K562 (cell line): Measurements from ENCODE around the gene UBE2S. TPM values are rescaled to one million over a fixed set of nuclear protein-coding genes. Genes with fewer than 3 reads are reported as not detected.

Source experiments
- ATF1 ChIP-seq, 2 experiments: fragments of 450-650 bp in 1 of 2; IDR thresholded peaks; 2 replicates each; pipeline ENCODE4 v1.6.1; 2016; ENCODE audit warnings: missing compliant biosample characterization in 1 of 2, missing genetic modification characterization in 1 of 2
- BRF1 ChIP-seq: IDR thresholded peaks from 3 replicates; pipeline ENCODE4 v1.6.1; 2011; ENCODE audit warnings: borderline replicate concordance, mild to moderate bottlenecking; ENCODE audit not compliant: insufficient read length; ENCODE audit errors: extremely low read depth
- CBX5 ChIP-seq: IDR thresholded peaks from 2 replicates; pipeline ENCODE4 v1.6.1; 2014; ENCODE audit warnings: low read depth, borderline replicate concordance
- HDAC6 ChIP-seq: IDR thresholded peaks from 2 replicates; pipeline ENCODE4 v1.6.1; 2012; ENCODE audit warnings: low read depth, mild to moderate bottlenecking, control low read depth, inconsistent platforms, low read length, moderate library complexity
- KDM1A ChIP-seq, 2 experiments: fragments of 450-650 bp; IDR thresholded peaks; 2 replicates each; pipeline ENCODE4 v1.6.1; 2016; ENCODE audit warnings: mild to moderate bottlenecking in 2 of 2
- PHF20 ChIP-seq: fragments of 450-650 bp; IDR thresholded peaks from 2 replicates; pipeline ENCODE4 v1.6.1; 2018; ENCODE audit not compliant: partially characterized antibody
- POLR3G ChIP-seq: IDR thresholded peaks from 2 replicates; pipeline ENCODE4 v1.6.1; 2011; ENCODE audit not compliant: insufficient read length, insufficient replicate concordance; ENCODE audit errors: extremely low read depth
- RBM15 ChIP-seq: fragments of 200-400 bp; formaldehyde crosslinking; IDR thresholded peaks from 2 replicates; pipeline ENCODE4 v1.6.1; 2018; ENCODE audit warnings: mild to moderate bottlenecking, low read length, moderate library complexity; ENCODE audit not compliant: insufficient read depth
- TCF7L2 ChIP-seq: fragments of 150-350 bp; IDR thresholded peaks from 2 replicates; pipeline ENCODE4 v1.6.1; 2016; ENCODE audit warnings: low read depth, mild to moderate bottlenecking, low read length, moderate library complexity
- XRCC5 ChIP-seq: fragments of 200-400 bp; formaldehyde crosslinking; IDR thresholded peaks from 2 replicates; pipeline ENCODE4 v1.6.1; 2017; ENCODE audit warnings: low read depth, mild to moderate bottlenecking, low read length
- ZNF695 ChIP-seq: fragments of 450-650 bp; formaldehyde crosslinking; IDR thresholded peaks from 2 replicates; pipeline ENCODE4 v1.4.0; 2020; ENCODE audit warnings: mild to moderate bottlenecking, moderate library complexity
- polyA plus RNA-seq, 8 experiments: library from polyadenylated mRNA; depleted of rRNA in 4 of 8; stranded (reverse) in 5 of 8; unstranded in 3 of 8; fragments of >200 nt; fragmentation: Nextera tagmentation in 2 of 8; fragmentation: Illumina TruSeq in 1 of 8; extraction: Ambion mirVana in 2 of 8; extraction: Trizol in 1 of 8; gene quantifications; 2 replicates each; pipeline versions ENCODE4 v1.2.1 to v1.2.3, GENCODE V29; 2011 to 2014; ENCODE audit warnings: inconsistent platforms in 1 of 8, missing spikeins in 1 of 8
- total RNA-seq, 7 experiments: library from RNA; depleted of rRNA in 6 of 7; stranded (reverse); fragments of >200 nt in 6 of 7; fragmentation: Illumina TruSeq in 2 of 7; extraction: Trizol in 2 of 7; gene quantifications; 2 replicates each; pipeline versions ENCODE4 v1.2.1 to v1.2.3, GENCODE V29; 2011 to 2021; ENCODE audit warnings: low replicate concordance in 1 of 7
- TF ChIP-seq, protein P1 (sequence below): fragments of 200-800 bp; sonication (Bioruptor generic); IDR thresholded peaks from 2 replicates; pipeline ENCODE4 v1.6.1; 2016; ENCODE audit warnings: missing genetic modification characterization, missing compliant biosample characterization
- TF ChIP-seq, protein P2 (sequence below), 2 experiments: fragments of 150-350 bp in 1 of 2; IDR thresholded peaks; 2 replicates each; pipeline ENCODE4 v1.6.1; 2012 to 2016; ENCODE audit warnings: low read depth in 2 of 2, low read length in 2 of 2, mild to moderate bottlenecking in 1 of 2, moderate library complexity in 1 of 2
- TF ChIP-seq, protein P3 (sequence below), 2 experiments: fragments of 450-650 bp in 1 of 2; IDR thresholded peaks; 2 replicates each; pipeline ENCODE4 v1.6.1; 2011 to 2017; ENCODE audit warnings: low read depth in 2 of 2, antibody characterized with exemption in 1 of 2, borderline replicate concordance in 1 of 2, low read length in 1 of 2, mild to moderate bottlenecking in 1 of 2, mixed read lengths in 1 of 2; ENCODE audit not compliant: control insufficient read depth in 1 of 2

UBE2S gene
- total and polyA plus RNA-seq, 9 of the 15 experiments (the other 6 are each of a cell fraction or from before 2014, with no cell fraction given): 1.5 to 1,305 (median 157) TPM

DNA sequence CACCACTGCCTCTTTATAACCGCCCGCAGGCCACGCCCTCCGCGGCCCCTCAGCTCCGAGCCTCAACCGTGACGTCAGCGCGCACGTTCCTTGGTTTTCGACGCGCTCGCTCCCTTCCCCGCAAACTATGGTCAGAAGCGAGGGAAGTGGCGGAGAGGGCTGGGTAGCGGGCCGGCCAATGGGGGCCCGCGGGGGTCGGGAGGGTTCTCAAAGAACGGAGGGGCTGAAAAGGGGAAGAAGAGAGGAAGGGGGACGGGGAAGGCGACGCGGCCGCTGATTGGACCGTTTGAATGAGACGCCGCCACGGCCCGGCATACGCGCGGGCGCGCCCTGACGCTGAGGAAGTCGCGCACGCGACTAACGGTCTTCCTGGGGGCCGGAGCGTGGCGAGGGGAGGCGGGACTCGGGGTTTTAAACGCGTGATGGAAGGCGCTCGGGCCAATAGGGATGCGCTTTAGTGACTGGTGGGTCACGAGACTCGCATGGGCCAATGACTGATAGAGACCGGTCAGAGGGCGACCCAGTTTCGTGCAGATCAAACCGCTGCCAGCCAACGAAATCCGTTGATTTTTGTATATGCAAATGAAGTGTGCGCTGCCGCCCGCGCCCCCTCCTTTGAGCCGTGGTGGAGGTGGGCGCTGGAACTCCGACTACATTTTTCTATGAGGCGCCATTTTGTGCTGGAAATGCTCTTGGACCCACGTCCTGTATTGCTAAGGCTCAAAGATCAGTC lies 378 bp upstream of the UBE2S start (continued):
- TF ChIP-seq, protein P1, sequence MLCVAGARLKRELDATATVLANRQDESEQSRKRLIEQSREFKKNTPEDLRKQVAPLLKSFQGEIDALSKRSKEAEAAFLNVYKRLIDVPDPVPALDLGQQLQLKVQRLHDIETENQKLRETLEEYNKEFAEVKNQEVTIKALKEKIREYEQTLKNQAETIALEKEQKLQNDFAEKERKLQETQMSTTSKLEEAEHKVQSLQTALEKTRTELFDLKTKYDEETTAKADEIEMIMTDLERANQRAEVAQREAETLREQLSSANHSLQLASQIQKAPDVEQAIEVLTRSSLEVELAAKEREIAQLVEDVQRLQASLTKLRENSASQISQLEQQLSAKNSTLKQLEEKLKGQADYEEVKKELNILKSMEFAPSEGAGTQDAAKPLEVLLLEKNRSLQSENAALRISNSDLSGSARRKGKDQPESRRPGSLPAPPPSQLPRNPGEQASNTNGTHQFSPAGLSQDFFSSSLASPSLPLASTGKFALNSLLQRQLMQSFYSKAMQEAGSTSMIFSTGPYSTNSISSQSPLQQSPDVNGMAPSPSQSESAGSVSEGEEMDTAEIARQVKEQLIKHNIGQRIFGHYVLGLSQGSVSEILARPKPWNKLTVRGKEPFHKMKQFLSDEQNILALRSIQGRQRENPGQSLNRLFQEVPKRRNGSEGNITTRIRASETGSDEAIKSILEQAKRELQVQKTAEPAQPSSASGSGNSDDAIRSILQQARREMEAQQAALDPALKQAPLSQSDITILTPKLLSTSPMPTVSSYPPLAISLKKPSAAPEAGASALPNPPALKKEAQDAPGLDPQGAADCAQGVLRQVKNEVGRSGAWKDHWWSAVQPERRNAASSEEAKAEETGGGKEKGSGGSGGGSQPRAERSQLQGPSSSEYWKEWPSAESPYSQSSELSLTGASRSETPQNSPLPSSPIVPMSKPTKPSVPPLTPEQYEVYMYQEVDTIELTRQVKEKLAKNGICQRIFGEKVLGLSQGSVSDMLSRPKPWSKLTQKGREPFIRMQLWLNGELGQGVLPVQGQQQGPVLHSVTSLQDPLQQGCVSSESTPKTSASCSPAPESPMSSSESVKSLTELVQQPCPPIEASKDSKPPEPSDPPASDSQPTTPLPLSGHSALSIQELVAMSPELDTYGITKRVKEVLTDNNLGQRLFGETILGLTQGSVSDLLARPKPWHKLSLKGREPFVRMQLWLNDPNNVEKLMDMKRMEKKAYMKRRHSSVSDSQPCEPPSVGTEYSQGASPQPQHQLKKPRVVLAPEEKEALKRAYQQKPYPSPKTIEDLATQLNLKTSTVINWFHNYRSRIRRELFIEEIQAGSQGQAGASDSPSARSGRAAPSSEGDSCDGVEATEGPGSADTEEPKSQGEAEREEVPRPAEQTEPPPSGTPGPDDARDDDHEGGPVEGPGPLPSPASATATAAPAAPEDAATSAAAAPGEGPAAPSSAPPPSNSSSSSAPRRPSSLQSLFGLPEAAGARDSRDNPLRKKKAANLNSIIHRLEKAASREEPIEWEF (CRISPR knock-in tag): no peak
- TF ChIP-seq, protein P2, sequence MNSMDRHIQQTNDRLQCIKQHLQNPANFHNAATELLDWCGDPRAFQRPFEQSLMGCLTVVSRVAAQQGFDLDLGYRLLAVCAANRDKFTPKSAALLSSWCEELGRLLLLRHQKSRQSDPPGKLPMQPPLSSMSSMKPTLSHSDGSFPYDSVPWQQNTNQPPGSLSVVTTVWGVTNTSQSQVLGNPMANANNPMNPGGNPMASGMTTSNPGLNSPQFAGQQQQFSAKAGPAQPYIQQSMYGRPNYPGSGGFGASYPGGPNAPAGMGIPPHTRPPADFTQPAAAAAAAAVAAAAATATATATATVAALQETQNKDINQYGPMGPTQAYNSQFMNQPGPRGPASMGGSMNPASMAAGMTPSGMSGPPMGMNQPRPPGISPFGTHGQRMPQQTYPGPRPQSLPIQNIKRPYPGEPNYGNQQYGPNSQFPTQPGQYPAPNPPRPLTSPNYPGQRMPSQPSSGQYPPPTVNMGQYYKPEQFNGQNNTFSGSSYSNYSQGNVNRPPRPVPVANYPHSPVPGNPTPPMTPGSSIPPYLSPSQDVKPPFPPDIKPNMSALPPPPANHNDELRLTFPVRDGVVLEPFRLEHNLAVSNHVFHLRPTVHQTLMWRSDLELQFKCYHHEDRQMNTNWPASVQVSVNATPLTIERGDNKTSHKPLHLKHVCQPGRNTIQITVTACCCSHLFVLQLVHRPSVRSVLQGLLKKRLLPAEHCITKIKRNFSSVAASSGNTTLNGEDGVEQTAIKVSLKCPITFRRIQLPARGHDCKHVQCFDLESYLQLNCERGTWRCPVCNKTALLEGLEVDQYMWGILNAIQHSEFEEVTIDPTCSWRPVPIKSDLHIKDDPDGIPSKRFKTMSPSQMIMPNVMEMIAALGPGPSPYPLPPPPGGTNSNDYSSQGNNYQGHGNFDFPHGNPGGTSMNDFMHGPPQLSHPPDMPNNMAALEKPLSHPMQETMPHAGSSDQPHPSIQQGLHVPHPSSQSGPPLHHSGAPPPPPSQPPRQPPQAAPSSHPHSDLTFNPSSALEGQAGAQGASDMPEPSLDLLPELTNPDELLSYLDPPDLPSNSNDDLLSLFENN (IDR thresholded peaks at IDR 0.05; ENCODE audit: low read depth in 2 of 2, low read length in 2 of 2): no peak
- TF ChIP-seq ATF1 (CRISPR knock-in tag; IDR thresholded peaks at IDR 0.05): peak; percentile 70
- TF ChIP-seq ATF1 (tag; IDR thresholded peaks at IDR 0.05): peak; percentile 99
- TF ChIP-seq RBM15: no peak
- no peak for TF ChIP-seq KDM1A (IDR thresholded peaks at IDR 0.05)
- no peak for TF ChIP-seq PHF20
- no peak for TF ChIP-seq HDAC6
- no peak for TF ChIP-seq XRCC5
- TF ChIP-seq BRF1: no peak
- no peak for TF ChIP-seq TCF7L2
- no peak for TF ChIP-seq CBX5
- TF ChIP-seq, protein P3, sequence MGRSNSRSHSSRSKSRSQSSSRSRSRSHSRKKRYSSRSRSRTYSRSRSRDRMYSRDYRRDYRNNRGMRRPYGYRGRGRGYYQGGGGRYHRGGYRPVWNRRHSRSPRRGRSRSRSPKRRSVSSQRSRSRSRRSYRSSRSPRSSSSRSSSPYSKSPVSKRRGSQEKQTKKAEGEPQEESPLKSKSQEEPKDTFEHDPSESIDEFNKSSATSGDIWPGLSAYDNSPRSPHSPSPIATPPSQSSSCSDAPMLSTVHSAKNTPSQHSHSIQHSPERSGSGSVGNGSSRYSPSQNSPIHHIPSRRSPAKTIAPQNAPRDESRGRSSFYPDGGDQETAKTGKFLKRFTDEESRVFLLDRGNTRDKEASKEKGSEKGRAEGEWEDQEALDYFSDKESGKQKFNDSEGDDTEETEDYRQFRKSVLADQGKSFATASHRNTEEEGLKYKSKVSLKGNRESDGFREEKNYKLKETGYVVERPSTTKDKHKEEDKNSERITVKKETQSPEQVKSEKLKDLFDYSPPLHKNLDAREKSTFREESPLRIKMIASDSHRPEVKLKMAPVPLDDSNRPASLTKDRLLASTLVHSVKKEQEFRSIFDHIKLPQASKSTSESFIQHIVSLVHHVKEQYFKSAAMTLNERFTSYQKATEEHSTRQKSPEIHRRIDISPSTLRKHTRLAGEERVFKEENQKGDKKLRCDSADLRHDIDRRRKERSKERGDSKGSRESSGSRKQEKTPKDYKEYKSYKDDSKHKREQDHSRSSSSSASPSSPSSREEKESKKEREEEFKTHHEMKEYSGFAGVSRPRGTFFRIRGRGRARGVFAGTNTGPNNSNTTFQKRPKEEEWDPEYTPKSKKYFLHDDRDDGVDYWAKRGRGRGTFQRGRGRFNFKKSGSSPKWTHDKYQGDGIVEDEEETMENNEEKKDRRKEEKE (IDR thresholded peaks at IDR 0.05; ENCODE audit: borderline replicate concordance in 1 of 2, control insufficient read depth in 1 of 2, low read depth in 2 of 2, low read length in 1 of 2): no peak
- TF ChIP-seq POLR3G: no peak
- no peak for TF ChIP-seq ZNF695
